ENCODE data around the gene CDH22. TPM values are rescaled to one million over a fixed set of nuclear protein-coding genes. Genes with fewer than 3 reads are reported as not detected.

The CDH22 gene
- total and polyA plus RNA-seq, 2 donors from 2014 or later, result 0.19 to 1.6 TPM

DNA sequence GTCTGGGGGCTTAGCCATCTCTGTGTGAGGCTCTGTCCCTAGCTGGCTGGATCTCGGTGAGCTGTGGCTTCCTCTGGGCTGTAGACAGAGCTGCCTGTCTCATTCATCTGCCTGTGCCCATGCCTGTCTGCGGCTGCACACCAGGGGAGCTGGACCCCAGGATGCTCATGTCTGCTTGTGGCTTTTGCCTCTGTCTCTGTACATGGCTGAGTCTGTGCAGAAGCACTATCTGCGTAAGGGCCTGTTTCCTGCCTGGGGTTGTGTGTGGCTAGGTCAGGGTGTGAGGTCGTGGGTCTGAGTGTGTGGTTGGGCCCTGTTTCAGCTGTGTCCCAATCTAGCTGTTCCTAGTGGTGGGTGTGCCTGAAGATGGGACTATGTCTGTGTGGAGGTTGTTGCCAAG lies 68.2 kb downstream of the CDH22 start:
- FAIRE-seq (no peak), DNase-seq (no peak)
- Histone ChIP-seq H3K9me3 (ENCODE audit: control insufficient read depth in 2 of 3, insufficient read depth in 1 of 3, low read length in 3 of 3) (no peaks in the 10 kb centered on the region), H3K36me3 (ENCODE audit: control insufficient read depth in 2 of 3, insufficient read depth in 3 of 3, low read length in 3 of 3) (no peaks in the 10 kb centered on the region), H3K27ac (ENCODE audit: low read depth in 2 of 2, low read length in 2 of 2) (no peak overlapping the region), H3K27me3 (ENCODE audit: control insufficient read depth, insufficient read depth, low read length) (peaks cover 5% of the 10 kb centered on the region), H3K4me1 (ENCODE audit: control insufficient read depth in 2 of 3, insufficient read depth in 2 of 3, low read depth in 1 of 3, low read length in 3 of 3) (no peaks in the 10 kb centered on the region), H3K4me3 (ENCODE audit: low read length in 3 of 3) (no peak overlapping the region), H3K9ac (ENCODE audit: low read length in 3 of 3) (no peak overlapping the region)
- intact Hi-C loops (cut with DNase I), result no loop called here
- TF ChIP-seq, protein P1, sequence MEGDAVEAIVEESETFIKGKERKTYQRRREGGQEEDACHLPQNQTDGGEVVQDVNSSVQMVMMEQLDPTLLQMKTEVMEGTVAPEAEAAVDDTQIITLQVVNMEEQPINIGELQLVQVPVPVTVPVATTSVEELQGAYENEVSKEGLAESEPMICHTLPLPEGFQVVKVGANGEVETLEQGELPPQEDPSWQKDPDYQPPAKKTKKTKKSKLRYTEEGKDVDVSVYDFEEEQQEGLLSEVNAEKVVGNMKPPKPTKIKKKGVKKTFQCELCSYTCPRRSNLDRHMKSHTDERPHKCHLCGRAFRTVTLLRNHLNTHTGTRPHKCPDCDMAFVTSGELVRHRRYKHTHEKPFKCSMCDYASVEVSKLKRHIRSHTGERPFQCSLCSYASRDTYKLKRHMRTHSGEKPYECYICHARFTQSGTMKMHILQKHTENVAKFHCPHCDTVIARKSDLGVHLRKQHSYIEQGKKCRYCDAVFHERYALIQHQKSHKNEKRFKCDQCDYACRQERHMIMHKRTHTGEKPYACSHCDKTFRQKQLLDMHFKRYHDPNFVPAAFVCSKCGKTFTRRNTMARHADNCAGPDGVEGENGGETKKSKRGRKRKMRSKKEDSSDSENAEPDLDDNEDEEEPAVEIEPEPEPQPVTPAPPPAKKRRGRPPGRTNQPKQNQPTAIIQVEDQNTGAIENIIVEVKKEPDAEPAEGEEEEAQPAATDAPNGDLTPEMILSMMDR (IDR thresholded peaks at IDR 0.05; ENCODE audit: borderline replicate concordance, extremely low read depth, insufficient read depth), result no peak

DNA sequence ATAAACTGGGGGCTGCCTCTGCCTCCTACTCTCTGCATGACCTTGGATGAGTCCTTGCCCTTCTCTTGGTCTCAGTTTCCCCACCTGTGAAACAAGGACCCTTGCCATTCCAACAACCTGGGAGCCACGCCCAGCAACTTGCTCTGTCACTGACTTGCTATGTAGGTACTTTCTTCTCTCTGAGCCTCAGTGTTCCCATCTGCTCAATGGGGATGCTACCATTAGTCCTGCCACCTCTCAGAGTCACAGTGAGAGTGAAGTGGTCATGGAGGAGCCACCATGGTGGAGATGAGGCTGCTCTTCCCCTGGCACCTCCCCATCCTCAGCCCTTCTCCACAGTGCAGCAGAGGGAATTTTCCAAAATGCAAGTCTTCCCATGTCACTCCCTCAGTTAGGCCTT lies 70.6 kb downstream of the CDH22 start:
- no peak for FAIRE-seq
- intact Hi-C loops (cut with DNase I), result no loop called here
- Histone ChIP-seq H3K9ac (ENCODE audit: low read length in 3 of 3) (no peak overlapping the region), H3K9me3 (ENCODE audit: control insufficient read depth in 2 of 3, insufficient read depth in 1 of 3, low read length in 3 of 3) (no peaks in the 10 kb centered on the region), H3K27me3 (ENCODE audit: control insufficient read depth, insufficient read depth, low read length) (peaks cover 3% of the 10 kb centered on the region), H3K4me1 (ENCODE audit: control insufficient read depth in 2 of 3, insufficient read depth in 2 of 3, low read depth in 1 of 3, low read length in 3 of 3) (no peaks in the 10 kb centered on the region), H3K27ac (ENCODE audit: low read depth in 2 of 2, low read length in 2 of 2) (no peak overlapping the region), H3K4me3 (ENCODE audit: low read length in 3 of 3) (no peak overlapping the region), H3K36me3 (ENCODE audit: control insufficient read depth in 2 of 3, insufficient read depth in 3 of 3, low read length in 3 of 3) (no peaks in the 10 kb centered on the region)
- no peak for DNase-seq
- TF ChIP-seq, protein P1 (IDR thresholded peaks at IDR 0.05; ENCODE audit: borderline replicate concordance, extremely low read depth, insufficient read depth), result no peak

DNA sequence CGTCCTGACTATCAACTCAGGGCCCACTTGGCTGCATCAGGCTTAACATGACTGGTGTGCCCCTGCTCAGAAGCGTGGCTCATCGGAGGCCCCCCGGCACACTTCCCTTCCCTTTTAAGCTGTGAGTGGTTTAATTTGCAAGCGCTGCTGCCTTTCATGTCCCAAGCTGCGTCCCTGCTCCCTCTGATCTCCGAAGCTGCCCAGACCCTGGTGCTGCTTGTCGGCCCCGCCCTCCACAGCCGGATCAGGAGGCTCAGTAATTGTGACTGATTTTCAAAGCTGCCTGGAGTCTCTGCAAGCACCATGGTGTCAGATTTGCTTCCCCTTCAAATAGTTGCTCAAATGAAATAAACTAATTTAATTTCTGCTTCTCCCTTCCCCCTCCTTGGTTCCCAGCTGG lies 71.1 kb downstream of the CDH22 start:
- H3K4me1 ChIP-seq (ENCODE audit: control insufficient read depth in 2 of 3, insufficient read depth in 2 of 3, low read depth in 1 of 3, low read length in 3 of 3), result no peaks in the 10 kb centered on the region
- TF ChIP-seq, protein P1 (IDR thresholded peaks at IDR 0.05; ENCODE audit: borderline replicate concordance, extremely low read depth, insufficient read depth), result no peak
- H3K36me3 ChIP-seq (ENCODE audit: control insufficient read depth in 2 of 3, insufficient read depth in 3 of 3, low read length in 3 of 3), result no peaks in the 10 kb centered on the region
- no peak for DNase-seq
- H3K9me3 ChIP-seq (ENCODE audit: control insufficient read depth in 2 of 3, insufficient read depth in 1 of 3, low read length in 3 of 3), result no peaks in the 10 kb centered on the region
- no peak overlapping the region for H3K9ac ChIP-seq (ENCODE audit: low read length in 3 of 3)
- H3K27ac ChIP-seq (ENCODE audit: low read depth in 2 of 2, low read length in 2 of 2), result no peak overlapping the region
- H3K27me3 ChIP-seq (ENCODE audit: control insufficient read depth, insufficient read depth, low read length), result peaks cover 3% of the 10 kb centered on the region
- no peak overlapping the region for H3K4me3 ChIP-seq (ENCODE audit: low read length in 3 of 3)
- intact Hi-C loops (cut with DNase I), result no loop called here
- no peak for FAIRE-seq

DNA sequence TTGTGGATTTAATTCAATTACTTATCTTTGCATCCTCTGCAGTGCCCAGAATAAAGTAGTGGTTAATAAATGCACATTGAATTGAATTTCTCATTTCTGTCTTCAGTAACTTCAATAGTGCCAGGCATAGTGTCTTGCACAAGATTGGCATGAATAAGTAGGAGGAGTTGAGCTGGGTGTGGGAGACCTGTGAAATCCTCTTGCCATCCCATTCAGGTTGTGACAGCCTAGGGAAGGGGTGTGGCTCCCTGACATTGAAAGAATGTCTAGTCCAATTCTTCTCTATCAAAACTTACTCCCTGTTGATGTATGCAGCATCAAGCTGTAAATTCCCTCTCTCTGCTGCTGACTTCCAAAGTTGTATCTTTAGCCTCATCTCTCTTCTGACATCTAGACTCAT lies 73.2 kb downstream of the CDH22 start:
- DNase-seq (no peak), FAIRE-seq (no peak)
- intact Hi-C loops (cut with DNase I), result no loop called here
- peaks cover 3% of the 10 kb centered on the region for H3K27me3 ChIP-seq (ENCODE audit: control insufficient read depth, insufficient read depth, low read length)
- H3K4me3 ChIP-seq (ENCODE audit: low read length in 3 of 3), result no peak overlapping the region
- no peaks in the 10 kb centered on the region for H3K36me3 ChIP-seq (ENCODE audit: control insufficient read depth in 2 of 3, insufficient read depth in 3 of 3, low read length in 3 of 3)
- H3K9me3 ChIP-seq (ENCODE audit: control insufficient read depth in 2 of 3, insufficient read depth in 1 of 3, low read length in 3 of 3), result no peaks in the 10 kb centered on the region
- H3K27ac ChIP-seq (ENCODE audit: low read depth in 2 of 2, low read length in 2 of 2), result no peak overlapping the region
- TF ChIP-seq, protein P1 (IDR thresholded peaks at IDR 0.05; ENCODE audit: borderline replicate concordance, extremely low read depth, insufficient read depth), result no peak
- no peak overlapping the region for H3K9ac ChIP-seq (ENCODE audit: low read length in 3 of 3)
- no peaks in the 10 kb centered on the region for H3K4me1 ChIP-seq (ENCODE audit: control insufficient read depth in 2 of 3, insufficient read depth in 2 of 3, low read depth in 1 of 3, low read length in 3 of 3)
